Measurements from ENCODE around the gene RAP1GAP. TPM values are rescaled to one million over a fixed set of nuclear protein-coding genes. Genes with fewer than 3 reads are reported as not detected.

RAP1GAP gene
- total and polyA plus RNA-seq, 9 of the 15 experiments (the other 6 are each of a cell fraction or from before 2014, with no cell fraction given) = 0.29 to 30.2 (median 19.2) TPM

DNA sequence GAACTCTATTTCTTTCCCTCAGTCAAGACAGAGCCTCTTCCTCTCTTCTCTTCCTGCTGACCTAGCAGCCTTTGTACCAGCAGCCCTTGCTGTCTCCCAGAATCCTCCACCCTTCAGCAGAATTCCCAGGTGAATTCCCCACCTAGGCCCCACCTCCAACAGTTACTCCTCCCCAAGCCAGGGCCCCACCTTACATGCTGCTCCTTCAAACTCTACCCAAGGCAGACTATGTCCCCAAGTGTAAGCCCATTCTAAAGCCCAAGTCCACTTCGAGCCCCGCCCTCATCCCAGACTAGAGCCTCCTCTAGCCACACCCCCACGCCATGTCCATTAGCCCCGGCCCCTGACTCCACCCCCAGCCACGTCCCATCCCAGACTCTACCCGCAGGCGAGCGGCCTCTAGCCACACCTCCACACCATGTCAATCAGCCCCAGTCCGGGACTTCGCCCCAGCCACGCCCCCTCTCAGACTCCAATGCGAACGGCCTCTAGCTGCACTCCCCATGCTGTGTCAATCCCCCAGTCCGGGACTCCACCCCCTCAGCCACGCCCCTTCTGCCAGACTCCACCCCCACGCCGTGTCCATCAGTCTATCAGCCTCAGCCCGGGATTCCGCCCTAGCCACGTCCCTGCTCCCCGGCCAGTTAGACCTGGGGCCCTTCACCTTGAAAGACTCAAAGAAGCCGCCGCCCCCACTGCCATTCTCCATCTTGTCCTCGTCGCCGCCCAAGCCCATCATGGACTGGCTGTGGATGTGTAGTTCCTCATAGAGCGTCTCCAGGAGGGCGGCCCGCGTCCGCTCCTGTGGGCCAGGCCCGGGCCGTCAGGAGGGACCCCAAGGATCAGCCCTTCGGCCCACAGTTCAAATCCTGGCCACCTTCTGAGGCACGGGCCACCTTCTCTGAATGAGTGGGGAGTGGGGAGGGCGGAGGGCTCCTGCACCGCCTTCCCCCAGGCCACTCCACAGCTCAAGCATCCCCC is 61.3 kb downstream of the RAP1GAP start (continued):
- TF ChIP-seq MED1 (CRISPR knock-in tag; IDR thresholded peaks at IDR 0.05; ENCODE audit: borderline replicate concordance) (no peak), NELFE (IDR thresholded peaks at IDR 0.05; ENCODE audit: insufficient read depth, insufficient read length) (no peak), SIRT6 (IDR thresholded peaks at IDR 0.05; ENCODE audit: low read depth, low read length) (no peak), NCOA2 (IDR thresholded peaks at IDR 0.05; ENCODE audit: partially characterized antibody in 2 of 2) (no peak), ZNF274 (IDR thresholded peaks at IDR 0.05; ENCODE audit: borderline replicate concordance, low read depth, low read length) (no peak), FUS (optimal IDR thresholded peaks at IDR 0.05; ENCODE audit: low read depth, low read length) (no peak), SMARCA4 (IDR thresholded peaks at IDR 0.05) (no peak), ARID2 (IDR thresholded peaks at IDR 0.05) (no peak), NFATC3 (IDR thresholded peaks at IDR 0.05) (no peak), ZNF766 (CRISPR knock-in tag; conservative IDR thresholded peaks at IDR 0.05) (no peak), POLR2H (tag; IDR thresholded peaks at IDR 0.05; ENCODE audit: low read depth) (no peak), KAT8 (IDR thresholded peaks at IDR 0.05; ENCODE audit: low read depth) (no peak), RNF2 (IDR thresholded peaks at IDR 0.05) (no peak), PTRF (tag; IDR thresholded peaks at IDR 0.05) (no peak), TAL1 (IDR thresholded peaks at IDR 0.05) (no peak)
- TF ChIP-seq, protein P1, sequence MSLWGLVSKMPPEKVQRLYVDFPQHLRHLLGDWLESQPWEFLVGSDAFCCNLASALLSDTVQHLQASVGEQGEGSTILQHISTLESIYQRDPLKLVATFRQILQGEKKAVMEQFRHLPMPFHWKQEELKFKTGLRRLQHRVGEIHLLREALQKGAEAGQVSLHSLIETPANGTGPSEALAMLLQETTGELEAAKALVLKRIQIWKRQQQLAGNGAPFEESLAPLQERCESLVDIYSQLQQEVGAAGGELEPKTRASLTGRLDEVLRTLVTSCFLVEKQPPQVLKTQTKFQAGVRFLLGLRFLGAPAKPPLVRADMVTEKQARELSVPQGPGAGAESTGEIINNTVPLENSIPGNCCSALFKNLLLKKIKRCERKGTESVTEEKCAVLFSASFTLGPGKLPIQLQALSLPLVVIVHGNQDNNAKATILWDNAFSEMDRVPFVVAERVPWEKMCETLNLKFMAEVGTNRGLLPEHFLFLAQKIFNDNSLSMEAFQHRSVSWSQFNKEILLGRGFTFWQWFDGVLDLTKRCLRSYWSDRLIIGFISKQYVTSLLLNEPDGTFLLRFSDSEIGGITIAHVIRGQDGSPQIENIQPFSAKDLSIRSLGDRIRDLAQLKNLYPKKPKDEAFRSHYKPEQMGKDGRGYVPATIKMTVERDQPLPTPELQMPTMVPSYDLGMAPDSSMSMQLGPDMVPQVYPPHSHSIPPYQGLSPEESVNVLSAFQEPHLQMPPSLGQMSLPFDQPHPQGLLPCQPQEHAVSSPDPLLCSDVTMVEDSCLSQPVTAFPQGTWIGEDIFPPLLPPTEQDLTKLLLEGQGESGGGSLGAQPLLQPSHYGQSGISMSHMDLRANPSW (CRISPR knock-in tag; IDR thresholded peaks at IDR 0.05) = no peak
- TF ChIP-seq, protein P2, sequence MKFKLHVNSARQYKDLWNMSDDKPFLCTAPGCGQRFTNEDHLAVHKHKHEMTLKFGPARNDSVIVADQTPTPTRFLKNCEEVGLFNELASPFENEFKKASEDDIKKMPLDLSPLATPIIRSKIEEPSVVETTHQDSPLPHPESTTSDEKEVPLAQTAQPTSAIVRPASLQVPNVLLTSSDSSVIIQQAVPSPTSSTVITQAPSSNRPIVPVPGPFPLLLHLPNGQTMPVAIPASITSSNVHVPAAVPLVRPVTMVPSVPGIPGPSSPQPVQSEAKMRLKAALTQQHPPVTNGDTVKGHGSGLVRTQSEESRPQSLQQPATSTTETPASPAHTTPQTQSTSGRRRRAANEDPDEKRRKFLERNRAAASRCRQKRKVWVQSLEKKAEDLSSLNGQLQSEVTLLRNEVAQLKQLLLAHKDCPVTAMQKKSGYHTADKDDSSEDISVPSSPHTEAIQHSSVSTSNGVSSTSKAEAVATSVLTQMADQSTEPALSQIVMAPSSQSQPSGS (CRISPR knock-in tag; IDR thresholded peaks at IDR 0.05) = no peak
- TF ChIP-seq, protein P3, sequence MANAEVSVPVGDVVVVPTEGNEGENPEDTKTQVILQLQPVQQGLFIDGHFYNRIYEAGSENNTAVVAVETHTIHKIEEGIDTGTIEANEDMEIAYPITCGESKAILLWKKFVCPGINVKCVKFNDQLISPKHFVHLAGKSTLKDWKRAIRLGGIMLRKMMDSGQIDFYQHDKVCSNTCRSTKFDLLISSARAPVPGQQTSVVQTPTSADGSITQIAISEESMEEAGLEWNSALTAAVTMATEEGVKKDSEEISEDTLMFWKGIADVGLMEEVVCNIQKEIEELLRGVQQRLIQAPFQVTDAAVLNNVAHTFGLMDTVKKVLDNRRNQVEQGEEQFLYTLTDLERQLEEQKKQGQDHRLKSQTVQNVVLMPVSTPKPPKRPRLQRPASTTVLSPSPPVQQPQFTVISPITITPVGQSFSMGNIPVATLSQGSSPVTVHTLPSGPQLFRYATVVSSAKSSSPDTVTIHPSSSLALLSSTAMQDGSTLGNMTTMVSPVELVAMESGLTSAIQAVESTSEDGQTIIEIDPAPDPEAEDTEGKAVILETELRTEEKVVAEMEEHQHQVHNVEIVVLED (CRISPR knock-in tag; IDR thresholded peaks at IDR 0.05) = no peak
- TF ChIP-seq, protein P4, sequence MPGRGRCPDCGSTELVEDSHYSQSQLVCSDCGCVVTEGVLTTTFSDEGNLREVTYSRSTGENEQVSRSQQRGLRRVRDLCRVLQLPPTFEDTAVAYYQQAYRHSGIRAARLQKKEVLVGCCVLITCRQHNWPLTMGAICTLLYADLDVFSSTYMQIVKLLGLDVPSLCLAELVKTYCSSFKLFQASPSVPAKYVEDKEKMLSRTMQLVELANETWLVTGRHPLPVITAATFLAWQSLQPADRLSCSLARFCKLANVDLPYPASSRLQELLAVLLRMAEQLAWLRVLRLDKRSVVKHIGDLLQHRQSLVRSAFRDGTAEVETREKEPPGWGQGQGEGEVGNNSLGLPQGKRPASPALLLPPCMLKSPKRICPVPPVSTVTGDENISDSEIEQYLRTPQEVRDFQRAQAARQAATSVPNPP (IDR thresholded peaks at IDR 0.05; ENCODE audit: borderline replicate concordance, insufficient read depth, insufficient read length) = no peak
- TF ChIP-seq, protein P5, sequence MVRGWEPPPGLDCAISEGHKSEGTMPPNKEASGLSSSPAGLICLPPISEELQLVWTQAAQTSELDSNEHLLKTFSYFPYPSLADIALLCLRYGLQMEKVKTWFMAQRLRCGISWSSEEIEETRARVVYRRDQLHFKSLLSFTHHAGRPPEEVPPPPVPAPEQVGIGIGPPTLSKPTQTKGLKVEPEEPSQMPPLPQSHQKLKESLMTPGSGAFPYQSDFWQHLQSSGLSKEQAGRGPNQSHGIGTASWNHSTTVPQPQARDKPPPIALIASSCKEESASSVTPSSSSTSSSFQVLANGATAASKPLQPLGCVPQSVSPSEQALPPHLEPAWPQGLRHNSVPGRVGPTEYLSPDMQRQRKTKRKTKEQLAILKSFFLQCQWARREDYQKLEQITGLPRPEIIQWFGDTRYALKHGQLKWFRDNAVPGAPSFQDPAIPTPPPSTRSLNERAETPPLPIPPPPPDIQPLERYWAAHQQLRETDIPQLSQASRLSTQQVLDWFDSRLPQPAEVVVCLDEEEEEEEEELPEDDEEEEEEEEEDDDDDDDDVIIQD (CRISPR knock-in tag; IDR thresholded peaks at IDR 0.05) = no peak

Data from K562 (cell line).